Measurements from ENCODE around the gene MED4.

- TF ChIP-seq CTCF (IDR thresholded peaks at IDR 0.05; ENCODE audit: low read depth, low read length): no peak
- TF ChIP-seq MAX (IDR thresholded peaks at IDR 0.05; ENCODE audit: low read depth, low read length): no peak
Measured at GRCh38 chr13:48040049-48040448, 54.9 kb downstream of the MED4 start.

Data from NB4 (cell line).